OCI-LY7 (cell line): Measurements from ENCODE around the gene TMPRSS3.

Source experiments
- EZH2phosphoT487 ChIP-seq: fragments of 200-600 bp; sonication (generic); IDR thresholded peaks from 2 replicates; pipeline ENCODE4 v1.6.1; 2018; ENCODE audit warnings: low read depth, borderline replicate concordance, mild to moderate bottlenecking, mixed run types, antibody characterized with exemption, low read length, moderate library complexity, mixed read lengths
- TF ChIP-seq, protein P1 (sequence below): fragments of 200-600 bp; sonication (generic); conservative IDR thresholded peaks from 2 replicates; pipeline ENCODE4 v1.5.1; 2014; ENCODE audit warnings: mild to moderate bottlenecking, antibody characterized with exemption, low read length, moderate library complexity, mixed read lengths

DNA sequence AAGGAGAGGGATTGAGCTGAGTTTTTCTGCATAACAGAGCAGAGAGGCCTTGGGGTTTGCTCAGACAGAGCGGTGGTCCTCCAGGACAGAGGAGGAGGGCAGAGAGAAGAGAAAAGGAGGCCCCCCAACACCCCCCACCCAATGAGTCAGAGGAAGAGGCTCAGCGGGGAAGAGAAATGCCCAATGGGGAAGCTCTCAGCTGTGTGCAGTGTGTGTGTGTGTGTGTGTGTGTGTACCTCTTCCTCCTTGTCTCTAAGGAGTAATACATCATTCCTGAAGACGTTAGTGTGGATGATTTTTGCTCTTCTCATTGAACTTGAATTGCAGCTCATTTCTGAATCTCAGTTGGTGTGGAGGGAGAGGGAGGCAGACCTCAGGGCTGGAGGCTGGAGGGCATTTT, 8.7 kb downstream of the TMPRSS3 start:
- TF ChIP-seq, protein P1, sequence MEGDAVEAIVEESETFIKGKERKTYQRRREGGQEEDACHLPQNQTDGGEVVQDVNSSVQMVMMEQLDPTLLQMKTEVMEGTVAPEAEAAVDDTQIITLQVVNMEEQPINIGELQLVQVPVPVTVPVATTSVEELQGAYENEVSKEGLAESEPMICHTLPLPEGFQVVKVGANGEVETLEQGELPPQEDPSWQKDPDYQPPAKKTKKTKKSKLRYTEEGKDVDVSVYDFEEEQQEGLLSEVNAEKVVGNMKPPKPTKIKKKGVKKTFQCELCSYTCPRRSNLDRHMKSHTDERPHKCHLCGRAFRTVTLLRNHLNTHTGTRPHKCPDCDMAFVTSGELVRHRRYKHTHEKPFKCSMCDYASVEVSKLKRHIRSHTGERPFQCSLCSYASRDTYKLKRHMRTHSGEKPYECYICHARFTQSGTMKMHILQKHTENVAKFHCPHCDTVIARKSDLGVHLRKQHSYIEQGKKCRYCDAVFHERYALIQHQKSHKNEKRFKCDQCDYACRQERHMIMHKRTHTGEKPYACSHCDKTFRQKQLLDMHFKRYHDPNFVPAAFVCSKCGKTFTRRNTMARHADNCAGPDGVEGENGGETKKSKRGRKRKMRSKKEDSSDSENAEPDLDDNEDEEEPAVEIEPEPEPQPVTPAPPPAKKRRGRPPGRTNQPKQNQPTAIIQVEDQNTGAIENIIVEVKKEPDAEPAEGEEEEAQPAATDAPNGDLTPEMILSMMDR = no peak
- TF ChIP-seq EZH2phosphoT487 = no peak
